ENCODE data around the gene COL6A1. TPM values are rescaled to one million over a fixed set of nuclear protein-coding genes. Genes with fewer than 3 reads are reported as not detected.

COL6A1 gene
- polyA plus RNA-seq, 1 of the 3 experiments (the other 2 are of a cell fraction), result 107 TPM

DNA sequence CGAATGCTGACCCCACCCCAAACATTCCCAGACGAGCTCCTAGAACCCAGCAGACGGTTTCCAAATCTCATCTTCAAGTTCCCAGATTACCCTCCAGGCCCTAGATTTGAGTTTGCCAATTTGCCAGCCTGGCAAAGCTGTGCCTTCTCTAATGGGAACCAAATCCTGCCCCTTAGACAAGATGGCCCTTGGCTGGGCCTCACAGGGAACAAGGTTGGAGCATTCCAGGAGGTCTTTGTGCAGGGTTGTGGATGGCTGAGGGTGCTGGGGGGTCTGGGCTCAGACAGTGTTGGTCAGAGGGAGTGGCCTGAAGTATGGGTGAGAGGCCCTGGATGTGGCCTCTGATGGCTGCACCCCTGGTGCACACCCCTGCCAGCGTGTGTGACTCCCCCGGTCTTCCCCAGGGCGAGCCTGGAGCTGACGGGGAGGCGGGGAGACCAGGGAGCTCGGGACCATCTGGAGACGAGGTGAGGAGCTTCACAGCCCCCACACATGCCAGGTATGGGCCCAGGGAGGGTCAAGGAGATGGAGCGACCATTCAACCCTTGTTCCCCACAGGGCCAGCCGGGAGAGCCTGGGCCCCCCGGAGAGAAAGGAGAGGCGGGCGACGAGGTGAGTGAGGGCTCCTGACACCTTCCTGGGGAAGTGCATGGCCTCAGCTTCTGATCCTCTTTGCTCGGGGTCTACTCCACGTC, 10.2 kb downstream of the COL6A1 start:
- Histone ChIP-seq H3F3A (replicated peaks; ENCODE audit: insufficient read depth) (no peaks in the 10 kb centered on the region), H3K4me3 (ENCODE audit: low read depth in 2 of 2, low read length in 1 of 2) (no peak overlapping the region), H3K27ac (ENCODE audit: low read depth in 2 of 2, low read length in 1 of 2) (no peak overlapping the region), H3K27me3 (ENCODE audit: insufficient read depth) (no peaks in the 10 kb centered on the region), H3K9ac (no peak overlapping the region), H3K9me3 (no peaks in the 10 kb centered on the region), H3K36me3 (replicated peaks in 1 of 2; ENCODE audit: control insufficient read depth in 1 of 2, insufficient read depth in 2 of 2, low read length in 1 of 2) (peaks cover 0 to 28% of the 10 kb centered on the region in 2 experiments), H3K9me2 (no peaks in the 10 kb centered on the region), H2AFZ (ENCODE audit: low read depth) (no peak overlapping the region), H4K20me1 (ENCODE audit: insufficient read depth) (no peaks in the 10 kb centered on the region), H3K4me2 (no peak overlapping the region), H3K4me1 (ENCODE audit: control insufficient read depth in 1 of 2, insufficient read depth in 2 of 2, low read depth in 1 of 2, low read length in 1 of 2) (no peaks in the 10 kb centered on the region), H3K79me2 (ENCODE audit: insufficient read depth) (no peaks in the 10 kb centered on the region)
- CTCF ChIA-PET, result interaction anchor here (1.3 kb wide), 1 partner anchor 28 kb away, joined by 3 read pairs; no protein-coding TSS in a partner anchor
- 94% methylated on average over 15 of the region's 18 CpGs for WGBS (ENCODE audit: low lambda C conversion rate)
- POLR2A ChIA-PET, result no interaction called here
- TF ChIP-seq, protein P1, sequence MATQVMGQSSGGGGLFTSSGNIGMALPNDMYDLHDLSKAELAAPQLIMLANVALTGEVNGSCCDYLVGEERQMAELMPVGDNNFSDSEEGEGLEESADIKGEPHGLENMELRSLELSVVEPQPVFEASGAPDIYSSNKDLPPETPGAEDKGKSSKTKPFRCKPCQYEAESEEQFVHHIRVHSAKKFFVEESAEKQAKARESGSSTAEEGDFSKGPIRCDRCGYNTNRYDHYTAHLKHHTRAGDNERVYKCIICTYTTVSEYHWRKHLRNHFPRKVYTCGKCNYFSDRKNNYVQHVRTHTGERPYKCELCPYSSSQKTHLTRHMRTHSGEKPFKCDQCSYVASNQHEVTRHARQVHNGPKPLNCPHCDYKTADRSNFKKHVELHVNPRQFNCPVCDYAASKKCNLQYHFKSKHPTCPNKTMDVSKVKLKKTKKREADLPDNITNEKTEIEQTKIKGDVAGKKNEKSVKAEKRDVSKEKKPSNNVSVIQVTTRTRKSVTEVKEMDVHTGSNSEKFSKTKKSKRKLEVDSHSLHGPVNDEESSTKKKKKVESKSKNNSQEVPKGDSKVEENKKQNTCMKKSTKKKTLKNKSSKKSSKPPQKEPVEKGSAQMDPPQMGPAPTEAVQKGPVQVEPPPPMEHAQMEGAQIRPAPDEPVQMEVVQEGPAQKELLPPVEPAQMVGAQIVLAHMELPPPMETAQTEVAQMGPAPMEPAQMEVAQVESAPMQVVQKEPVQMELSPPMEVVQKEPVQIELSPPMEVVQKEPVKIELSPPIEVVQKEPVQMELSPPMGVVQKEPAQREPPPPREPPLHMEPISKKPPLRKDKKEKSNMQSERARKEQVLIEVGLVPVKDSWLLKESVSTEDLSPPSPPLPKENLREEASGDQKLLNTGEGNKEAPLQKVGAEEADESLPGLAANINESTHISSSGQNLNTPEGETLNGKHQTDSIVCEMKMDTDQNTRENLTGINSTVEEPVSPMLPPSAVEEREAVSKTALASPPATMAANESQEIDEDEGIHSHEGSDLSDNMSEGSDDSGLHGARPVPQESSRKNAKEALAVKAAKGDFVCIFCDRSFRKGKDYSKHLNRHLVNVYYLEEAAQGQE (IDR thresholded peaks at IDR 0.05; ENCODE audit: low read depth, low read length), result no peak
- TF ChIP-seq MEF2A (IDR thresholded peaks at IDR 0.05; ENCODE audit: borderline replicate concordance, low read depth), result no peak
- TF ChIP-seq, protein P2, sequence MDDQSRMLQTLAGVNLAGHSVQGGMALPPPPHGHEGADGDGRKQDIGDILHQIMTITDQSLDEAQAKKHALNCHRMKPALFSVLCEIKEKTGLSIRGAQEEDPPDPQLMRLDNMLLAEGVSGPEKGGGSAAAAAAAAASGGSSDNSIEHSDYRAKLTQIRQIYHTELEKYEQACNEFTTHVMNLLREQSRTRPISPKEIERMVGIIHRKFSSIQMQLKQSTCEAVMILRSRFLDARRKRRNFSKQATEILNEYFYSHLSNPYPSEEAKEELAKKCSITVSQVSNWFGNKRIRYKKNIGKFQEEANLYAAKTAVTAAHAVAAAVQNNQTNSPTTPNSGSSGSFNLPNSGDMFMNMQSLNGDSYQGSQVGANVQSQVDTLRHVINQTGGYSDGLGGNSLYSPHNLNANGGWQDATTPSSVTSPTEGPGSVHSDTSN (IDR thresholded peaks at IDR 0.05), result no peak
- TF ChIP-seq ELF1 (IDR thresholded peaks at IDR 0.05), result no peak
- TF ChIP-seq GATA2 (CRISPR knock-in tag; IDR thresholded peaks at IDR 0.05), result no peak
- no peak for TF ChIP-seq RXRA (IDR thresholded peaks at IDR 0.05; ENCODE audit: borderline replicate concordance, low read depth)
- no peak for TF ChIP-seq NRF1 (IDR thresholded peaks at IDR 0.05; ENCODE audit: low read depth, low read length)
- no peak for TF ChIP-seq NFIC (IDR thresholded peaks at IDR 0.05; ENCODE audit: borderline replicate concordance)
- TF ChIP-seq TCF12 (IDR thresholded peaks at IDR 0.05), result no peak
- TF ChIP-seq GABPA (IDR thresholded peaks at IDR 0.05; ENCODE audit: low read depth), result no peak
- TF ChIP-seq, protein P3, sequence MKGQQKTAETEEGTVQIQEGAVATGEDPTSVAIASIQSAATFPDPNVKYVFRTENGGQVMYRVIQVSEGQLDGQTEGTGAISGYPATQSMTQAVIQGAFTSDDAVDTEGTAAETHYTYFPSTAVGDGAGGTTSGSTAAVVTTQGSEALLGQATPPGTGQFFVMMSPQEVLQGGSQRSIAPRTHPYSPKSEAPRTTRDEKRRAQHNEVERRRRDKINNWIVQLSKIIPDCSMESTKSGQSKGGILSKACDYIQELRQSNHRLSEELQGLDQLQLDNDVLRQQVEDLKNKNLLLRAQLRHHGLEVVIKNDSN (IDR thresholded peaks at IDR 0.05; ENCODE audit: borderline replicate concordance, low read depth), result no peak
- TF ChIP-seq POLR2AphosphoS5 (IDR thresholded peaks at IDR 0.05; ENCODE audit: low read depth, low read length), result no peak
- TF ChIP-seq FOSL2 (IDR thresholded peaks at IDR 0.05; ENCODE audit: borderline replicate concordance, low read depth), result no peak
- TF ChIP-seq, protein P4, sequence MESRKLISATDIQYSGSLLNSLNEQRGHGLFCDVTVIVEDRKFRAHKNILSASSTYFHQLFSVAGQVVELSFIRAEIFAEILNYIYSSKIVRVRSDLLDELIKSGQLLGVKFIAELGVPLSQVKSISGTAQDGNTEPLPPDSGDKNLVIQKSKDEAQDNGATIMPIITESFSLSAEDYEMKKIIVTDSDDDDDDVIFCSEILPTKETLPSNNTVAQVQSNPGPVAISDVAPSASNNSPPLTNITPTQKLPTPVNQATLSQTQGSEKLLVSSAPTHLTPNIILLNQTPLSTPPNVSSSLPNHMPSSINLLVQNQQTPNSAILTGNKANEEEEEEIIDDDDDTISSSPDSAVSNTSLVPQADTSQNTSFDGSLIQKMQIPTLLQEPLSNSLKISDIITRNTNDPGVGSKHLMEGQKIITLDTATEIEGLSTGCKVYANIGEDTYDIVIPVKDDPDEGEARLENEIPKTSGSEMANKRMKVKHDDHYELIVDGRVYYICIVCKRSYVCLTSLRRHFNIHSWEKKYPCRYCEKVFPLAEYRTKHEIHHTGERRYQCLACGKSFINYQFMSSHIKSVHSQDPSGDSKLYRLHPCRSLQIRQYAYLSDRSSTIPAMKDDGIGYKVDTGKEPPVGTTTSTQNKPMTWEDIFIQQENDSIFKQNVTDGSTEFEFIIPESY (IDR thresholded peaks at IDR 0.05; ENCODE audit: borderline replicate concordance, low read depth), result no peak
- TF ChIP-seq RAD21 (IDR thresholded peaks at IDR 0.05; ENCODE audit: low read length), result no peak
- no peak for TF ChIP-seq TAF1 (IDR thresholded peaks at IDR 0.05; ENCODE audit: borderline replicate concordance, low read depth, low read length)
- no peak for TF ChIP-seq SMC3 (IDR thresholded peaks at IDR 0.05; ENCODE audit: low read depth, low read length)
- DNase-seq, result no peak
